ENCODE measurements around the gene FOXRED2.

The FOXRED2 gene

GRCh38 chr22:36461665-36462649 lies 44.9 kb downstream of the FOXRED2 start:
- Histone ChIP-seq H3K79me2 (ENCODE audit: insufficient read depth, low read length) (no peaks in the 10 kb centered on the region), H3K9ac (ENCODE audit: low read length) (no peak overlapping the region), H3K4me2 (ENCODE audit: low read depth, low read length, poor library complexity, severe bottlenecking) (no peak overlapping the region), H3K27me3 (ENCODE audit: low read length) (no peaks in the 10 kb centered on the region), H3K9me2 (replicated peaks; ENCODE audit: insufficient read depth, low read length) (no peaks in the 10 kb centered on the region), H4K20me1 (ENCODE audit: low read depth, low read length) (no peaks in the 10 kb centered on the region), H3F3A (ENCODE audit: insufficient read depth) (no peaks in the 10 kb centered on the region), H3K27ac (ENCODE audit: low read depth, low read length) (no peak overlapping the region), H3K4me3 (ENCODE audit: insufficient read depth, low read length, poor library complexity, severe bottlenecking) (no peak overlapping the region), H3K9me3 (ENCODE audit: insufficient read depth, low read length) (no peaks in the 10 kb centered on the region), H2AFZ (ENCODE audit: low read depth, low read length, severe bottlenecking) (no peak overlapping the region), H3K36me3 (ENCODE audit: low read length) (no peaks in the 10 kb centered on the region)
- TF ChIP-seq EZH2phosphoT487 (conservative IDR thresholded peaks at IDR 0.05; ENCODE audit: low read length) = no peak
- no peak for TF ChIP-seq CTCF (IDR thresholded peaks at IDR 0.05; ENCODE audit: insufficient read depth, low read length, poor library complexity, severe bottlenecking)

- H3K79me2 ChIP-seq (ENCODE audit: insufficient read depth, low read length) = no peaks in the 10 kb centered on the region
- TF ChIP-seq EZH2phosphoT487 (conservative IDR thresholded peaks at IDR 0.05; ENCODE audit: low read length) = no peak
- no peak for TF ChIP-seq CTCF (IDR thresholded peaks at IDR 0.05; ENCODE audit: insufficient read depth, low read length, poor library complexity, severe bottlenecking)
- H3K4me2 ChIP-seq (ENCODE audit: low read depth, low read length, poor library complexity, severe bottlenecking) = no peak overlapping the region
- H3K9me3 ChIP-seq (ENCODE audit: insufficient read depth, low read length) = no peaks in the 10 kb centered on the region
- no peaks in the 10 kb centered on the region for H3K36me3 ChIP-seq (ENCODE audit: low read length)
- no peaks in the 10 kb centered on the region for H3K9me2 ChIP-seq (replicated peaks; ENCODE audit: insufficient read depth, low read length)
- H3F3A ChIP-seq (ENCODE audit: insufficient read depth) = peaks cover 11% of the 10 kb centered on the region
- H4K20me1 ChIP-seq (ENCODE audit: low read depth, low read length) = no peaks in the 10 kb centered on the region
- H3K4me3 ChIP-seq (ENCODE audit: insufficient read depth, low read length, poor library complexity, severe bottlenecking) = no peak overlapping the region
- H3K27me3 ChIP-seq (ENCODE audit: low read length) = no peaks in the 10 kb centered on the region
- no peak overlapping the region for H3K27ac ChIP-seq (ENCODE audit: low read depth, low read length)
- H2AFZ ChIP-seq (ENCODE audit: low read depth, low read length, severe bottlenecking) = no peak overlapping the region
- no peak overlapping the region for H3K9ac ChIP-seq (ENCODE audit: low read length)
These were observed 46.6 kb downstream of the FOXRED2 start for GRCh38 chr22:36460202-36460601.

- Histone ChIP-seq H3K9me2 (replicated peaks; ENCODE audit: insufficient read depth, low read length) (no peaks in the 10 kb centered on the region), H3K9me3 (ENCODE audit: insufficient read depth, low read length) (no peaks in the 10 kb centered on the region), H4K20me1 (ENCODE audit: low read depth, low read length) (no peaks in the 10 kb centered on the region), H3K9ac (ENCODE audit: low read length) (no peak overlapping the region), H2AFZ (ENCODE audit: low read depth, low read length, severe bottlenecking) (no peak overlapping the region), H3F3A (ENCODE audit: insufficient read depth) (peaks cover 25% of the 10 kb centered on the region), H3K4me3 (ENCODE audit: insufficient read depth, low read length, poor library complexity, severe bottlenecking) (no peak overlapping the region), H3K79me2 (ENCODE audit: insufficient read depth, low read length) (no peaks in the 10 kb centered on the region), H3K27ac (ENCODE audit: low read depth, low read length) (no peak overlapping the region), H3K36me3 (ENCODE audit: low read length) (no peaks in the 10 kb centered on the region), H3K4me2 (ENCODE audit: low read depth, low read length, poor library complexity, severe bottlenecking) (no peak overlapping the region), H3K27me3 (ENCODE audit: low read length) (no peaks in the 10 kb centered on the region)
- no peak for TF ChIP-seq EZH2phosphoT487 (conservative IDR thresholded peaks at IDR 0.05; ENCODE audit: low read length)
- TF ChIP-seq CTCF (IDR thresholded peaks at IDR 0.05; ENCODE audit: insufficient read depth, low read length, poor library complexity, severe bottlenecking) = no peak
These were observed 49.0 kb downstream of the FOXRED2 start for GRCh38 chr22:36457688-36458450.

All from SU-DHL-6 (cell line).